ENCODE results near the gene APIP. TPM values are rescaled to one million over a fixed set of nuclear protein-coding genes. Genes with fewer than 3 reads are reported as not detected.

The APIP gene
- total RNA-seq, 1 donor from 2014 or later: 14.7 TPM

- no peak for TF ChIP-seq CTCF (IDR thresholded peaks at IDR 0.05)
- TF ChIP-seq POLR2A (IDR thresholded peaks at IDR 0.05): no peak
- peak in 1 of 2 donors; percentile 54 for TF ChIP-seq POLR2AphosphoS5 (IDR thresholded peaks at IDR 0.05; ENCODE audit: insufficient read depth in 1 of 2, low read depth in 1 of 2)
- H3K4me3 ChIP-seq: no peak overlapping the region
- H3K4me1 ChIP-seq: peaks cover 27% of the 10 kb centered on the region
- intact Hi-C loops (cut with DNase I): no loop called here
- no peaks in the 10 kb centered on the region for H3K36me3 ChIP-seq
- H3K27ac ChIP-seq: no peak overlapping the region
- no peak for DNase-seq (ENCODE audit: extremely low spot score in 2 of 2)
- no peaks in the 10 kb centered on the region for H3K9me3 ChIP-seq
- no peaks in the 10 kb centered on the region for H3K27me3 ChIP-seq
Measured at GRCh38 chr11:34860034-34860433, 56.1 kb downstream of the APIP start.

GRCh38 chr11:34859496-34859895 lies 56.7 kb downstream of the APIP start:
- TF ChIP-seq CTCF (IDR thresholded peaks at IDR 0.05): no peak
- TF ChIP-seq POLR2A (IDR thresholded peaks at IDR 0.05): no peak
- TF ChIP-seq POLR2AphosphoS5 (IDR thresholded peaks at IDR 0.05; ENCODE audit: insufficient read depth in 1 of 2, low read depth in 1 of 2): no peak
- Histone ChIP-seq H3K4me3 (no peak overlapping the region), H3K4me1 (peaks cover 27% of the 10 kb centered on the region), H3K9me3 (no peaks in the 10 kb centered on the region), H3K36me3 (no peaks in the 10 kb centered on the region), H3K27me3 (no peaks in the 10 kb centered on the region), H3K27ac (no peak overlapping the region)
- intact Hi-C loops (cut with DNase I): no loop called here
- no peak for DNase-seq (ENCODE audit: extremely low spot score in 2 of 2)

- Histone ChIP-seq H3K9me3 (no peaks in the 10 kb centered on the region), H3K27ac (no peak overlapping the region), H3K27me3 (no peaks in the 10 kb centered on the region), H3K4me1 (peaks cover 27% of the 10 kb centered on the region), H3K4me3 (no peak overlapping the region), H3K36me3 (no peaks in the 10 kb centered on the region)
- intact Hi-C loops (cut with DNase I): no loop called here
- TF ChIP-seq POLR2A (IDR thresholded peaks at IDR 0.05) (no peak), POLR2AphosphoS5 (IDR thresholded peaks at IDR 0.05; ENCODE audit: insufficient read depth in 1 of 2, low read depth in 1 of 2) (no peak), CTCF (IDR thresholded peaks at IDR 0.05) (no peak)
- DNase-seq (ENCODE audit: extremely low spot score in 2 of 2): no peak
Measured at GRCh38 chr11:34857463-34857862, 58.7 kb downstream of the APIP start.

GRCh38 chr11:34856251-34856650 lies 59.9 kb downstream of the APIP start:
- Histone ChIP-seq H3K36me3 (no peaks in the 10 kb centered on the region), H3K27me3 (no peaks in the 10 kb centered on the region), H3K4me1 (peaks cover 27% of the 10 kb centered on the region), H3K4me3 (no peak overlapping the region), H3K9me3 (no peaks in the 10 kb centered on the region), H3K27ac (no peak overlapping the region)
- no peak for DNase-seq (ENCODE audit: extremely low spot score in 2 of 2)
- TF ChIP-seq CTCF (IDR thresholded peaks at IDR 0.05) (no peak), POLR2AphosphoS5 (IDR thresholded peaks at IDR 0.05; ENCODE audit: insufficient read depth in 1 of 2, low read depth in 1 of 2) (peak in 1 of 2 donors; percentile 27)
- intact Hi-C loops (cut with DNase I): no loop called here

- Histone ChIP-seq H3K27me3 (no peaks in the 10 kb centered on the region), H3K27ac (no peak overlapping the region), H3K4me1 (peaks cover 27% of the 10 kb centered on the region), H3K9me3 (no peaks in the 10 kb centered on the region), H3K36me3 (no peaks in the 10 kb centered on the region), H3K4me3 (no peak overlapping the region)
- DNase-seq (ENCODE audit: extremely low spot score in 2 of 2): no peak
- intact Hi-C loops (cut with DNase I): no loop called here
- TF ChIP-seq POLR2A (IDR thresholded peaks at IDR 0.05) (no peak), CTCF (IDR thresholded peaks at IDR 0.05) (no peak), POLR2AphosphoS5 (IDR thresholded peaks at IDR 0.05; ENCODE audit: insufficient read depth in 1 of 2, low read depth in 1 of 2) (no peak)
Measured at GRCh38 chr11:34855754-34856095, 60.5 kb downstream of the APIP start.
